HL-60/S4 treated with phorbol 12-myristate 13-acetate at 8.2 ng/mL for 4 days and 3 days (cell line): ENCODE data around the gene PRRC2A.

ENCODE experiments used
- in situ Hi-C: fragments of 300-500 bp; cut with MboI; formaldehyde crosslinking; loops from 2 replicates; pipeline ENCODE4 v1.15.0; 2022; ENCODE audit warnings: low sequenced_read_pairs

PRRC2A gene

DNA sequence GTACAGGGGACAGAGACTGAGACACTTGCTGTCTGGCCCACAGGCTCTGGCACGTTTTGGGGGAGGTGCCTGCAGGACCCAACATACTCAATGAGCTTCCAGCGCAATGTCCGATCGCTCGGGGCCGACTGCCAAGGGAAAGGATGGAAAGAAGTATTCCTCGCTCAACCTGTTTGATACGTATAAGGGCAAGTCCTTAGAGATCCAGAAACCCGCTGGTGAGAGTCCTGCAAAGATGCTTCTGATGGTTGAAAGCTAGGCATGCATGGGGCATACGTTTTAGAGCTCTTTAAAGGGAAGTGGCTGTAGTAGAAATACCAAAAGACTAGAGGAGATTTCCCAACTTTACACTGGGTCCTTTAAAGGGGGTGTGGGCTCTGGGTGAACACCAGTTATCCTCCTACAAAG is 2.2 kb downstream of the PRRC2A start:
- in situ Hi-C loops = no loop called here

DNA sequence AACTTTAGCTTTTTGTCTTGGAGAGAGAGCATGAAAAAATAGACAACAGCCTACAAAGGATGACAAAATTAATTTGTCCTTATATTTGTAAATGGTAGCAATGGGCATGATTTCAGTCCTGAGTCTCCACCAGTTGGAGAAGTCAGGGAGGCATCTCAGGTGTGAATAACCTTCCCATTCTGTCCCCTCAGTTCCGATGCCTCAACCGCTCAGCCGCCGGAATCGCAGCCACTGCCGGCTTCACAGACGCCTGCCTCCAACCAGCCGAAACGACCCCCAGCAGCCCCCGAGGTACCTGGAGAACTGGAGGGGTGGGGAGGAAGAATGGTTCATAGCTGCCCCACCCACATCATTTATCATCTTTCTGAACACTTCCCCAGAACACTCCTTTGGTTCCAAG is 3.6 kb downstream of the PRRC2A start:
- in situ Hi-C loops = no loop called here

DNA sequence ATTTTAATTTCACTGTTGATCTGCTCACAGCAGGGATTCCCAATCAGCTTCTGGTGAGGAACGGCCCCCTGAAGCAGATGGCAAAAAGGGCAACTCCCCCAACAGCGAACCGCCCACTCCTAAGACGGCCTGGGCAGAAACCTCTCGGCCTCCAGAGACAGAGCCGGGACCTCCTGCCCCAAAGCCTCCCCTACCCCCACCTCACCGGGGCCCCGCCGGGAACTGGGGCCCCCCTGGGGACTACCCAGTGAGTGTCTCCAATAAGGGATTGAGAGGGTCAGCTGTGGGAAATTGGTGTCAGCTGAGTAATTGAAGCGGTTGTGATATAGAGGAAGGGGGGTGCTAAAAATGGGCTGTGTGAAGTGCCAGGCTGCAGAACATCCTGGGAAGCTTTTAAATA is 6.4 kb downstream of the PRRC2A start:
- in situ Hi-C loops = no loop called here

GRCh38 chr6:31627690-31628287 is 7.3 kb downstream of the PRRC2A start:
- in situ Hi-C loops = no loop called here

DNA sequence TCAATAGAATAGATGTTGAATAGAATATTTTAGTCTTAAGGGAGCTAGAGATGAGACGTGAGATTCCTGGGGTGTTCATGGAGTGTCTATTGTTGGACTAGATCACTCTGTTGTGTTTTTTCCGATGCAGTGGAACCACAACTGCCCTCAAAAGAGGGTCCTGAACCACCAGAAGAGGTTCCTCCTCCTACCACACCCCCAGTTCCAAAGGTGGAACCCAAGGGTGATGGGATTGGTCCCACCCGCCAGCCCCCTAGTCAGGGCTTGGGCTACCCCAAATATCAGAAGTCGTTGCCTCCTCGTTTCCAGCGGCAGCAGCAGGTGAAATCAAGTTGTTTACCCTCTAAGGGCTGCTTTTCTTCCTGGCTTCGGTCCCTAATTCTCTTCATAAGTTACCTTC is 8.5 kb downstream of the PRRC2A start:
- in situ Hi-C loops = no loop called here

DNA sequence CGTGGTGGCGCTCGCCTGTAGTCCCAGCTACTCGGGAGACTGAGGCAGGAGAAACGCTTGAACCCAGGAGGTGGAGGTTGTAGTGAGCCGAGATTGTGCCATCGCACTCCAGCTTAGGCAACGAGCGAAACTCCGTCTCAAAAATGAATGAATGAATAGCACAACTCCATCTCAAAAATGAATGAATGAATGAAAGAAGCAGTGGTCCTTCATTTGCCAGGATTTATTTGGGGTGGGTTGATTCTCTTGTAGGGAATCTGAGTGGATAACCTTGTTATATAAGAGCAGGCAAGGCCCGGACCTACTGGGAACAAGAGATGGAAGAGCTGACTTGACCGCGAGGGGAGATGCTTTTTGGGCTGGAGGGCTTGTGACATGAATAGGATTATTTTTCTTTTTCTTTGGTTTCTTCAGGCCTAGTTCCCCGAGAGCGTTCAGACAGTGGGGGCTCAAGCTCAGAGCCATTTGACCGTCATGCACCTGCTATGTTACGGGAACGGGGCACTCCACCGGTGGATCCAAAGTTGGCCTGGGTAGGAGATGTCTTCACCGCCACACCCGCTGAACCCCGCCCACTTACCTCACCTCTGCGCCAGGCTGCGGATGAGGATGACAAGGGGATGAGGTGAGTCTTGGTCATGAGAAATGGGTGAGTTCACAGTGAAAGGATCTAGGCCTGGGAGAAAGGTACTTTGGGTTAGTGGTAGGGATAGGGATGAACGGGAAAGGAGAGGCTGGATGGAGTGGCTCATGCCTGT is 9.8 kb downstream of the PRRC2A start:
- in situ Hi-C loops = no loop called here

DNA sequence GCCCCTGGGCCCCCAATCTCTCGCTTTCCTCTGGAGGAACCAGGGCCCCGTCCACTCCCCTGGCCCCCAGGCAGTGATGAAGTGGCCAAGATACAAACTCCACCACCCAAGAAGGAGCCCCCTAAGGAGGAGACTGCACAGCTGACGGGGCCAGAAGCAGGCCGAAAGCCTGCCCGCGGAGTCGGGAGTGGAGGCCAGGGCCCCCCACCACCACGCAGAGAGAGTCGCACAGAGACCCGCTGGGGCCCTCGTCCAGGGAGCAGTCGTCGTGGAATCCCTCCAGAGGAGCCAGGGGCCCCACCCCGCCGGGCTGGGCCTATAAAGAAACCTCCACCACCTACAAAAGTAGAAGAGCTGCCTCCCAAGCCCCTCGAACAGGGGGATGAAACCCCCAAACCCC is 10.7 kb downstream of the PRRC2A start:
- in situ Hi-C loops = no loop called here

GRCh38 chr6:31631681-31632278 is 11.3 kb downstream of the PRRC2A start:
- in situ Hi-C loops = no loop called here

GRCh38 chr6:31632279-31632946 is 11.9 kb downstream of the PRRC2A start:
- in situ Hi-C loops = no loop called here

DNA sequence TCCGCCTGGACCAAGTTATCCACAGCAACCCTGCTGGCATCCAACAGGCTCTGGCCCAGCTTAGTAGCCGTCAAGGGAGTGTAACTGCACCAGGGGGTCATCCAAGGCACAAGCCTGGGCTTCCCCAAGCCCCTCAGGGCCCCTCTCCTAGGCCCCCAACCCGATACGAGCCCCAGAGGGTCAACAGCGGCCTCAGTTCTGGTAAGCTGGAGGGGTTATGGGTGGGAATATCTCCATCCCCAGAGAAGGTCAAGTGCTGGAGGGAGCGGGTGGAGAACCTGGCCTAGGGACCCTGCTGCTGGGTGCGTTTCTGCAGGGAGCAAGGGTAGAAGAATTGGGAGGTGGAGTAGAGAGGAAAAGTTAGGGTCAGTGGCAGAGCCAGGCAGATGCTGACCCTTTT is 12.9 kb downstream of the PRRC2A start:
- in situ Hi-C loops = no loop called here

DNA sequence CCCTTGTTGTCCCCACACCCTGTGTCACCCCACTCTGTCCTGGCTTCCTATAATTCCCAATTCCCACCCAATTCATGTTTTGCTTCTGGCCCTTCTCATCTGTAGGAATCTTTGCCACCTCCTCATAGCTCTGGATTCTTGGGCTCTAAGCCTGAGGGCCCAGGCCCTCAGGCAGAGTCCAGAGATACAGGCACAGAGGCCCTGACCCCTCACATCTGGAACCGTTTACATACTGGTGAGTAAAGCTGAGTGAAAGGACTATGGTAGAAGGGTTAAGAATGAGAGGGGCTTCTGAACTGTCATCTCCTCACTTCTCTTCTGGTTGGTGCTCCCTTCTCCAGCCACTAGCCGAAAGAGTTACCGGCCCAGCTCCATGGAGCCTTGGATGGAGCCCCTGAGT is 13.6 kb downstream of the PRRC2A start:
- in situ Hi-C loops = no loop called here

- in situ Hi-C loops = no loop called here
Measured at GRCh38 chr6:31634969-31635575, 14.6 kb downstream of the PRRC2A start.

- in situ Hi-C loops = no loop called here
Measured at GRCh38 chr6:31636698-31637596, 16.4 kb downstream of the PRRC2A start.

DNA sequence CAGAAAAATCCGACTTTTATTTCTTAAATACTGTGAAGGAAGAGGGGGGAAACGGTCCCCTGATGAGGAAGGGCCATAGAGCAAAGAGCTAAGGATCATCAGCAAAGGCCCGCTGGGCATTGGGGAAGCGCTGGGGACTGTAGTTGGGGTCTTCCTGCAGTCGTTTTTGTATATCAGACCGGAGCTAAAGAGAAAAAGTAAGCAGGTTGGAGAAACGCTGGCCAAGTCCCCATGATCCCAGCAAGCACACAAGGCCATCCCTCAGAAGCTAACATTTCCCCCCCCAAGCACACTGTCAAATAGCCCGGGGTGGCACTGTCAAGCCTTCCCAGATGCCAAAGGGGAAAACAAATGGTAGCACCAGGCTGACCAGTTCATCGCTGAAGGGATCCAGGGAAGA is 18.5 kb downstream of the PRRC2A start:
- in situ Hi-C loops = no loop called here

- in situ Hi-C loops = no loop called here
Measured at GRCh38 chr6:31639449-31639861, 18.9 kb downstream of the PRRC2A start.

GRCh38 chr6:31640612-31641011 is 20.1 kb downstream of the PRRC2A start:
- in situ Hi-C loops = no loop called here

DNA sequence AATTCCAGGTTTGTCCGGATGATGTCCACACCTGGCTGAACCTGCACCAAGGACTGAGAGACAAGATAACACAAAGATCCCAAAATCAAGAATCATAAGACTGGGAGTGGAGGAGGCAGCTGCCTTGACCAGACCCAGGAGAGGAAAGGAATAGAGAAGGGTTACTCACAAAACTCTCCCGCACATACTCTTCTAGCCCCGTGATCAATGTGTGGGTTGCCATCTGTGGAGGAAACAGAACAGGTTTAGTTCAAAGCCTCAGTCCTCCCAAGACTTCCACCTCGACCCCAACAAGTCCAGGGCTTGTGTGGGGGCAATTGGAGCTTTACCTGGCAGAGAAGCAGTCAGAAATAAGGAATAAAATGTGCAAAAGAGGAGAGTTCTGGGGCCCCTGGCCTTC is 20.9 kb downstream of the PRRC2A start:
- in situ Hi-C loops = no loop called here

GRCh38 chr6:31642798-31643570 is 22.5 kb downstream of the PRRC2A start:
- in situ Hi-C loops = no loop called here

DNA sequence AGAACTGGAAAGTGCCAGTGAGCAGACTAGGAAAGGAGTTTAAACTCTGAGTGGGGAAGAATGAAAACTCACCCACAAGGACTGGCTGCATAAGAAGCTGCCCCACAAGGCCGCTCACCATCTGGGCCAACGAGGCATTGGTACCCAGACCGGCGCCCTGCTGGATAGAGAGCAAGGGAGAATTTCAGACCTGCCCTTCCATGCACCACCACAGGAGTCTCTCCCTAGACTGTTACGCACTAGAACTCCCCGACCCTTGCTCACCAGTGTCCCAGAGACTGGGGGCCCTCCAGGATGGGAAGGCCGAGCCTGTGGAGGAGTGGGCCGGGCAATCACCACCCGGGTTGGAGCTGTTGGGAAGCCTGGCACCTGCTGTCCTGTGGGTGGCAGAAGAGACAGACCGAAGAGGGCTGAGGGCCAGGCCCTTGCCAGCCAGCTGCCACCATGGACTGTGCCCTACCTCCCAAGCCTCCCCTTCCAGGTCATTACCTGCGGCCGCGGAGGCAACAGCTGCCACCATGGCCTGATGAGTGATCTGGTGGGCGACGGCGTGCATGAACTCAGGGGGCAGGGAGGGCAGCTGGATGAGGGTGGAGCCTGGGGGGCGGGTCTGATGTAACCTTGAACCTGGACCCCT is 23.4 kb downstream of the PRRC2A start:
- in situ Hi-C loops = no loop called here
